Measurements from ENCODE around the gene SIGLEC9. TPM values are rescaled to one million over a fixed set of nuclear protein-coding genes. Genes with fewer than 3 reads are reported as not detected.
A peak's percentile ranks its signal among the peaks of the same experiment; 100 is the strongest.

SIGLEC9 gene
- total and polyA plus RNA-seq, 2 of the 8 experiments (the other 6 are each of a cell fraction or from before 2014, with no cell fraction given), result not detected

GRCh38 chr19:51096473-51097165, 28.1 kb upstream of the SIGLEC9 start:
- Histone ChIP-seq H3K9me3 (ENCODE audit: insufficient read depth in 2 of 2, low read depth in 1 of 2, low read length in 1 of 2) (no peaks in the 10 kb centered on the region), H3K18ac (ENCODE audit: extremely low read depth, low read length) (no peak overlapping the region), H3K23ac (ENCODE audit: insufficient read length) (no peak overlapping the region), H3K14ac (ENCODE audit: insufficient read length) (no peak overlapping the region), H3K79me2 (ENCODE audit: control insufficient read depth in 1 of 2, insufficient read depth in 2 of 2, low read length in 2 of 2) (no peaks in the 10 kb centered on the region), H4K91ac (replicated peaks; ENCODE audit: insufficient read length, low read length) (no peak overlapping the region), H3K36me3 (ENCODE audit: control insufficient read depth in 2 of 4, insufficient read depth in 4 of 4, low read length in 3 of 4) (no peaks in the 10 kb centered on the region), H3K4me2 (ENCODE audit: insufficient read depth in 1 of 2, low read depth in 2 of 2, low read length in 2 of 2) (no peak overlapping the region), H2BK20ac (ENCODE audit: low read length) (no peak overlapping the region), H4K5ac (ENCODE audit: insufficient read length, low read depth, low read length) (no peak overlapping the region), H3K4ac (replicated peaks; ENCODE audit: insufficient read length, low read depth, low read length) (no peak overlapping the region), H3K27me3 (replicated peaks in 1 of 4; ENCODE audit: control insufficient read depth in 3 of 4, extremely low read depth in 1 of 4, insufficient read depth in 3 of 4, low read length in 3 of 4) (no peaks in the 10 kb centered on the region; a peak in 1 of 7 replicates), H2BK120ac (replicated peaks; ENCODE audit: low read depth, low read length) (no peak overlapping the region), H2AFZ (ENCODE audit: low read length) (no peak overlapping the region), H3K4me1 (replicated peaks in 1 of 4; ENCODE audit: control insufficient read depth in 3 of 4, insufficient read depth in 4 of 4, low read length in 3 of 4) (peaks cover 0 to 6% (median 2%) of the 10 kb centered on the region in 4 experiments; a peak in 4 of 7 replicates), H3K79me1 (ENCODE audit: low read depth, low read length) (peaks cover 3% of the 10 kb centered on the region; the same call in 1 of the 2 replicates), H3K4me3 (ENCODE audit: extremely low read depth in 1 of 4, insufficient read depth in 2 of 4, low read depth in 3 of 4, low read length in 4 of 4) (no peak overlapping the region), H2BK15ac (ENCODE audit: low read length) (no peak overlapping the region), H3K9ac (replicated peaks in 1 of 4; ENCODE audit: extremely low read depth in 1 of 4, low read depth in 3 of 4, low read length in 3 of 4) (no peak overlapping the region), H3K23me2 (ENCODE audit: low read depth, low read length) (no peaks in the 10 kb centered on the region), H3K27ac (ENCODE audit: low read depth, low read length) (no peak overlapping the region), H2BK5ac (ENCODE audit: low read depth, low read length) (no peak overlapping the region), H2BK12ac (ENCODE audit: low read depth, low read length) (no peak overlapping the region), H4K8ac (ENCODE audit: extremely low read depth, insufficient read depth, low read length) (no peak overlapping the region), H3K56ac (replicated peaks; ENCODE audit: insufficient read length, low read depth, low read length) (no peak overlapping the region), H2AK5ac (ENCODE audit: low read depth, low read length) (no peak overlapping the region), H4K20me1 (replicated peaks in 1 of 2; ENCODE audit: control insufficient read depth in 1 of 2, insufficient read depth in 2 of 2, low read length in 2 of 2) (peaks cover 2 to 3% of the 10 kb centered on the region in 2 experiments)
- 83% methylated on average over 6 of the region's 6 CpGs; no CpG with 5 or more reads in 1 of the 2 experiments for WGBS, 2 experiments (ENCODE audit: extremely low coverage in 1 of 2, insufficient coverage in 1 of 2, insufficient read length in 1 of 2, insufficient replicate concordance in 2 of 2, low coverage in 1 of 2, low lambda C conversion rate in 2 of 2, missing lambda C conversion rate in 1 of 2)
- DNase-seq (ENCODE audit: low read depth in 1 of 2, low spot score in 2 of 2) (no peak), FAIRE-seq (no peak)
- ChIA-PET POLR2A (ENCODE audit: partially characterized antibody) (interaction anchor here (0.7 to 1.6 kb wide), 9 partner anchors 12 to 304 kb away, joined by 3 to 5 read pairs (median 4); partner anchors contain the start of genes CTU1, KLK10 and KLK11), CTCF (ENCODE audit: partially characterized antibody) (interaction anchor here (0.7 to 8.3 kb wide), 52 partner anchors 8 to 1151 kb away, joined by 3 to 269 read pairs (median 4); partner anchors contain the start of genes KLK10, KLK11, KLK13 and KLK8)
- TF ChIP-seq RAD21 (IDR thresholded peaks at IDR 0.05 in 1 of 2, conservative IDR thresholded peaks at IDR 0.05 in 1 of 2; ENCODE audit: low read depth in 2 of 2, low read length in 2 of 2) (peak; percentile 59 to 63), CTCF (IDR thresholded peaks at IDR 0.05; ENCODE audit: control extremely low read depth in 1 of 3, insufficient read depth in 1 of 3, low read depth in 1 of 3, low read length in 3 of 3) (peak in 2 of 3 experiments; percentile 52 to 56; a peak in 3 of 4 replicates), ATF3 (IDR thresholded peaks at IDR 0.05; ENCODE audit: insufficient read depth, low read depth, low read length) (no peak)

Data from H1 (cell line).